SU-DHL-6 (cell line): ENCODE data around the gene RNF130.

Experiments used
- H2AFZ ChIP-seq: fragments of 200-600 bp; sonication (generic); 2 replicates; pipeline ENCODE4 v1.6.1; 2014; ENCODE audit warnings: low read depth, mild to moderate bottlenecking, moderate library complexity, mixed read lengths, antibody characterized with exemption, low read length; ENCODE audit not compliant: severe bottlenecking
- H3F3A ChIP-seq: fragments of 200-600 bp; shearing (Covaris generic); 2 replicates; pipeline ENCODE4 v1.6.0; 2016; ENCODE audit warnings: antibody characterized with exemption, mild to moderate bottlenecking; ENCODE audit not compliant: insufficient read depth
- H3K27ac ChIP-seq: fragments of 200-600 bp; sonication (generic); 2 replicates; pipeline ENCODE4 v1.5.1; 2016; ENCODE audit warnings: low read depth, mild to moderate bottlenecking, low read length, moderate library complexity, mixed read lengths
- H3K27me3 ChIP-seq: fragments of 200-600 bp; sonication (generic), shearing (Covaris generic); 2 replicates; pipeline ENCODE4 v1.6.0; 2014; ENCODE audit warnings: mild to moderate bottlenecking, low read length
- H3K36me3 ChIP-seq: fragments of 200-600 bp; sonication (generic); 2 replicates; pipeline ENCODE4 v1.6.1; 2014; ENCODE audit warnings: mild to moderate bottlenecking, low read length, mixed read lengths
- H3K4me2 ChIP-seq: fragments of 300-600, 200-600 bp; shearing (Covaris generic), sonication (generic); 2 replicates; pipeline ENCODE4 v1.6.0; 2014; ENCODE audit warnings: low read length, low read depth, mild to moderate bottlenecking; ENCODE audit not compliant: poor library complexity, severe bottlenecking
- H3K4me3 ChIP-seq: fragments of 200-600 bp; sonication (generic); 2 replicates; pipeline ENCODE4 v1.5.1; 2014; ENCODE audit warnings: antibody characterized with exemption, low read length, mild to moderate bottlenecking, mixed read lengths; ENCODE audit not compliant: insufficient read depth, poor library complexity, severe bottlenecking
- H3K79me2 ChIP-seq: fragments of 200-600 bp; sonication (generic); 2 replicates; pipeline ENCODE4 v1.6.1; 2014; ENCODE audit warnings: mild to moderate bottlenecking, low read length, moderate library complexity; ENCODE audit not compliant: insufficient read depth
- H3K9ac ChIP-seq: fragments of 200-600 bp; sonication (generic); 2 replicates; pipeline ENCODE4 v1.7.0; 2014; ENCODE audit warnings: mild to moderate bottlenecking, low read length
- H3K9me2 ChIP-seq: fragments of 200-600 bp; sonication (generic); replicated peaks from 2 replicates; pipeline ENCODE4 v1.6.1; 2014; ENCODE audit warnings: low read length; ENCODE audit not compliant: insufficient read depth
- H3K9me3 ChIP-seq: fragments of 200-600 bp; sonication (generic); 2 replicates; pipeline ENCODE4 v1.6.1; 2014; ENCODE audit warnings: low read length, mixed read lengths; ENCODE audit not compliant: insufficient read depth
- H4K20me1 ChIP-seq: fragments of 200-600 bp; sonication (generic); 2 replicates; pipeline ENCODE4 v1.6.1; 2014; ENCODE audit warnings: low read depth, mild to moderate bottlenecking, antibody characterized with exemption, low read length, moderate library complexity, mixed read lengths
- EZH2phosphoT487 ChIP-seq: fragments of 200-600 bp; sonication (generic), shearing (Covaris generic); conservative IDR thresholded peaks from 2 replicates; pipeline ENCODE4 v1.6.1; 2018; ENCODE audit warnings: mild to moderate bottlenecking, antibody characterized with exemption, low read length, moderate library complexity, mixed read lengths
- TF ChIP-seq, protein P1 (sequence below): fragments of 200-600 bp; sonication (generic); IDR thresholded peaks from one replicate; pipeline ENCODE4 v1.5.1; 2017; ENCODE audit warnings: antibody characterized with exemption, mild to moderate bottlenecking, low read length, moderate library complexity; ENCODE audit not compliant: insufficient read depth, poor library complexity, severe bottlenecking

The RNF130 gene

DNA sequence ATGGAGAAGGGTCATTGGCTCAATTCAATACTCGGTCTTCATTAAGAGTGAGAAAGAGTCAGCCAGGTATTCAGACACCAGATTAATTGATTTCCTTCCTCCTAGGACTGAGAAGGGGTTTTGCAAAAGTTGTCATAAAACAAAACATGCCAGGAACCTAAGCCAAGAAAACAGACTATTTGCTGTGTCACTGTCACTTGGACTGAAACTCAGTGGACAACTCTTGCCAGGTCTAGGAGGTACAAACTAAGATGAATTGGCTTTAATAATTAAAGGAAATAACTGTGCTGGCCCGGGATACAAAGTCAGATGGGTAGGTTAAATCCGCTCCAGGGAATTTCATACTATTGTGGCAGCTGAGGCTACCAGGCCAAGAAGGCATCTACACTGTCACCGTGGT, 92.8 kb downstream of the RNF130 start:
- Histone ChIP-seq H3K36me3 (no peaks in the 10 kb centered on the region), H3K4me2 (no peak overlapping the region), H3K9me2 (no peaks in the 10 kb centered on the region), H3K27me3 (no peaks in the 10 kb centered on the region), H3K9me3 (no peaks in the 10 kb centered on the region), H2AFZ (no peak overlapping the region), H4K20me1 (no peaks in the 10 kb centered on the region), H3K27ac (no peak overlapping the region), H3K79me2 (no peaks in the 10 kb centered on the region), H3K9ac (no peak overlapping the region), H3F3A (no peaks in the 10 kb centered on the region), H3K4me3 (no peak overlapping the region)
- no peak for TF ChIP-seq EZH2phosphoT487
- TF ChIP-seq, protein P1, sequence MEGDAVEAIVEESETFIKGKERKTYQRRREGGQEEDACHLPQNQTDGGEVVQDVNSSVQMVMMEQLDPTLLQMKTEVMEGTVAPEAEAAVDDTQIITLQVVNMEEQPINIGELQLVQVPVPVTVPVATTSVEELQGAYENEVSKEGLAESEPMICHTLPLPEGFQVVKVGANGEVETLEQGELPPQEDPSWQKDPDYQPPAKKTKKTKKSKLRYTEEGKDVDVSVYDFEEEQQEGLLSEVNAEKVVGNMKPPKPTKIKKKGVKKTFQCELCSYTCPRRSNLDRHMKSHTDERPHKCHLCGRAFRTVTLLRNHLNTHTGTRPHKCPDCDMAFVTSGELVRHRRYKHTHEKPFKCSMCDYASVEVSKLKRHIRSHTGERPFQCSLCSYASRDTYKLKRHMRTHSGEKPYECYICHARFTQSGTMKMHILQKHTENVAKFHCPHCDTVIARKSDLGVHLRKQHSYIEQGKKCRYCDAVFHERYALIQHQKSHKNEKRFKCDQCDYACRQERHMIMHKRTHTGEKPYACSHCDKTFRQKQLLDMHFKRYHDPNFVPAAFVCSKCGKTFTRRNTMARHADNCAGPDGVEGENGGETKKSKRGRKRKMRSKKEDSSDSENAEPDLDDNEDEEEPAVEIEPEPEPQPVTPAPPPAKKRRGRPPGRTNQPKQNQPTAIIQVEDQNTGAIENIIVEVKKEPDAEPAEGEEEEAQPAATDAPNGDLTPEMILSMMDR, result no peak

DNA sequence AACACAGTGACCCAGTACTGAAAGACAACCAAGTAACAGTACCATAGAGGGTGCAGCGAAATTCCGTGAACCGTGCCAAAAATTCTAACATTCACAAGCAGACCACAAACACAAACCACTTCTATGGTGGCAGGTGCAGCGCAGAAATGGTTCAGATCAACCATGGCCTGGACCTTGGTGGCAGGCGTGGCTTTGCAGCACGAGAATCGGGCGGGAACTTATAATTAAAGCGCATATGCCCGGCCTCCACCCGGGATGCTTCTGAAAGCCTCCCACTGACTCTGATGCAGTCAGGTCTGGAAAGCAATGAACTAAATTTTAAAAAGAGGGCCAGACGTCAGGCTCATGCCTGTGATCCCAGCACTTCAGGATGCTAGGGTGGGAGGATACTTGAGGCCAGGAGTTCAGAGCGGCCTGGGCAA, 95.8 kb downstream of the RNF130 start:
- TF ChIP-seq, protein P1, result no peak
- no peak for TF ChIP-seq EZH2phosphoT487
- H4K20me1 ChIP-seq, result no peaks in the 10 kb centered on the region
- no peaks in the 10 kb centered on the region for H3K36me3 ChIP-seq
- H3K27ac ChIP-seq, result no peak overlapping the region
- H3F3A ChIP-seq, result no peaks in the 10 kb centered on the region
- H3K9me2 ChIP-seq, result no peaks in the 10 kb centered on the region
- no peaks in the 10 kb centered on the region for H3K9me3 ChIP-seq
- H3K9ac ChIP-seq, result no peak overlapping the region
- no peak overlapping the region for H3K4me3 ChIP-seq
- H2AFZ ChIP-seq, result no peak overlapping the region
- H3K79me2 ChIP-seq, result no peaks in the 10 kb centered on the region
- H3K27me3 ChIP-seq, result no peaks in the 10 kb centered on the region
- H3K4me2 ChIP-seq, result no peak overlapping the region

DNA sequence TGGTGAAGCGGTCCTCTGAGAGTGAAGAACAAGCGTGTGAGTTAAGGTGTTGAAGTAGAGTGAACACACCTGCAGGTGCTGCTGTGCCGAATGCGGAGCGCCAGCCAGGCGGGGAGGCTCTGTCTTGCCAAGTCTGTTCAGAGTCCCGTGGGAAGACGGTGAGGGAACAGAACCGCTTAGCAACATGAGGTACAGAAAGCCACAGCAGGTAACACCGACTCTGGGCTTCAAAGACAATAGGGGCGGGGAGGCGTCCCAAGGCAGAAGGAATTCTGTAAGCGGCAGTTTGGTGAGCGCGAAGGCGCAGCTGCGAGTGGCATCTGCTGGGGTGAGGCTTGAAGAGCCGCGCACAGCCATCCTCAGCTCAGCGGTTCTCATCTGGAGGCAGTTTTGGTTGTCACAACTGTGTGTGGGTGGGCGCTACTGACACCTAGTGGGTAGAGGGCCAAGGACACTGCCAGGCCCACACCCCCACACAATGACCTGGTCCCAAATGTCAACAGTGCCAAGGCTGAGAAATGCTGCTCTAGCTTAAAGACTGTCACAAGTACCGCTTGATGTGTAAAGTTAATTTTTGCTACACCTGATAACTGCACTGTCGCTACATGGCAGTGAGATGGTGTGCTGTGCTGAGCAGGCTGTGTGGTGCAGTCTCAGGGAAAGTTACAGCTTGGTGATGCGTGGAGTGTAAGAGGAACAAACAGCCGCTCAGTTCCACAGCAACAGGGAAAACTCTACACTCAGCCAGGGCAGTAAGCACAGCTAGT, 96.4 kb downstream of the RNF130 start:
- Histone ChIP-seq H3F3A (no peaks in the 10 kb centered on the region), H3K27me3 (no peaks in the 10 kb centered on the region), H3K4me3 (no peak overlapping the region), H3K4me2 (peak overlapping the region; percentile 48), H3K9me3 (no peaks in the 10 kb centered on the region), H3K9me2 (no peaks in the 10 kb centered on the region), H2AFZ (peak overlapping the region; percentile 88), H3K79me2 (no peaks in the 10 kb centered on the region), H3K9ac (peak overlapping the region; percentile 37), H3K36me3 (no peaks in the 10 kb centered on the region), H3K27ac (no peak overlapping the region), H4K20me1 (no peaks in the 10 kb centered on the region)
- no peak for TF ChIP-seq EZH2phosphoT487
- TF ChIP-seq, protein P1, result peak; percentile 81
